Adrenal gland (tissue), 12 donors: Measurements from ENCODE around the gene TNXB. TPM values are rescaled to one million over a fixed set of nuclear protein-coding genes. Genes with fewer than 3 reads are reported as not detected.

ENCODE experiments used
- DNase-seq, 7 donors: peaks; one replicate each; pipeline ENCODE4 v3.0.0-alpha.2; 2019 to 2020
- H3K27ac ChIP-seq, 5 donors: fragments of 200-600 bp; sonication (generic) in 4 of 5; 1 replicate in 3 of 5; 2 replicates in 2 of 5; pipeline versions ENCODE4 v1.5.1 to v1.8.0; 2016 to 2020; ENCODE audit warnings: mild to moderate bottlenecking in 1 of 5
- H3K27me3 ChIP-seq: fragments of 200-600 bp; 2 replicates; pipeline ENCODE4 v1.8.0; 2021
- H3K36me3 ChIP-seq, 2 donors: fragments of 200-600 bp; replicated peaks in 1 of 2; 1 replicate in 1 of 2; 2 replicates in 1 of 2; pipeline versions ENCODE4 v1.5.1 to v1.8.0; 2018 to 2022
- H3K4me1 ChIP-seq, 2 donors: fragments of 200-600 bp; replicated peaks in 1 of 2; 1 replicate in 1 of 2; 2 replicates in 1 of 2; pipeline versions ENCODE4 v1.5.1 to v1.8.0; 2018 to 2021
- H3K4me3 ChIP-seq, 4 donors: fragments of 200-600 bp; sonication (generic) in 3 of 4; one replicate each; pipeline ENCODE4 v1.5.1; 2016 to 2018
- H3K9me3 ChIP-seq, 3 donors: fragments of 200-600 bp; sonication (generic) in 1 of 3; replicated peaks in 1 of 3; 1 replicate in 2 of 3; 2 replicates in 1 of 3; pipeline versions ENCODE4 v1.5.1 to v1.8.0; 2016 to 2021
- CTCF ChIP-seq, 6 experiments: fragments of 450-650 bp in 4 of 6; fragments of 200-600 bp in 2 of 6; sonication (generic) in 1 of 6; IDR thresholded peaks; 1 replicate in 5 of 6; 2 replicates in 1 of 6; pipeline versions ENCODE4 v1.5.1 to v1.8.0; 2016 to 2021; ENCODE audit warnings: antibody characterized with exemption in 6 of 6, mild to moderate bottlenecking in 2 of 6, moderate library complexity in 1 of 6
- POLR2A ChIP-seq, 2 donors: fragments of 450-650 bp; IDR thresholded peaks; one replicate each; pipeline ENCODE4 v1.6.1; 2017; ENCODE audit warnings: antibody characterized with exemption in 2 of 2, mild to moderate bottlenecking in 2 of 2, moderate library complexity in 1 of 2
- WGBS, 4 donors: extraction: QIAGEN DNeasy Blood & Tissue Kit in 2 of 4; methylation state at CpG; one replicate each; pipeline versions ENCODE4 v1.1.5 to v1.1.7; 2013 to 2017; 5-methylcytosine and 5-hydroxymethylcytosine counted together
- intact Hi-C, 2 donors: fragments of 100-400 bp; cut with DNase I; formaldehyde crosslinking; loops; one replicate each; pipeline versions ENCODE4 v1.14.1 to v1.15.0; 2022 to 2023
- polyA plus RNA-seq, 3 donors: library from polyadenylated mRNA; stranded (reverse); fragments of 200-250 nt in 2 of 3; fragments of 350-450 nt in 1 of 3; fragmentation: Illumina TruSeq in 1 of 3; extraction: RNeasy Lipid Tissue Mini Kit (QIAGEN cat#74804) in 1 of 3; gene quantifications; one replicate each; pipeline ENCODE4 v1.2.3, GENCODE V29; 2013 to 2014
- total RNA-seq, 9 donors: library from RNA; depleted of rRNA in 4 of 9; stranded (reverse); fragments of >200 nt in 4 of 9; fragments of 120-200 nt in 1 of 9; fragmentation: NEBNext Ultra II Directional in 1 of 9; extraction: Animal tissue kit (Norgen Biotek cat#: 25700) in 1 of 9; gene quantifications; one replicate each; pipeline versions ENCODE4 v1.1.0 to v1.2.4, GENCODE V29; 2013 to 2023
- donor health status: healthy with polysubstance abuse.
- donor health status: Bipolar disorder and iron deficiency.
- donor health status: DM: yes; HTN: yes; CAD: no.
- donor health status: DM: no; HTN: no; CAD: no.
- donor health status: DM: no; HTN: no; CAD: no.
- donor health status: DM: yes; HTN: yes; CAD: no.

TNXB gene
- total and polyA plus RNA-seq, 12 donors, result 19.6 to 506 (median 213) TPM

DNA sequence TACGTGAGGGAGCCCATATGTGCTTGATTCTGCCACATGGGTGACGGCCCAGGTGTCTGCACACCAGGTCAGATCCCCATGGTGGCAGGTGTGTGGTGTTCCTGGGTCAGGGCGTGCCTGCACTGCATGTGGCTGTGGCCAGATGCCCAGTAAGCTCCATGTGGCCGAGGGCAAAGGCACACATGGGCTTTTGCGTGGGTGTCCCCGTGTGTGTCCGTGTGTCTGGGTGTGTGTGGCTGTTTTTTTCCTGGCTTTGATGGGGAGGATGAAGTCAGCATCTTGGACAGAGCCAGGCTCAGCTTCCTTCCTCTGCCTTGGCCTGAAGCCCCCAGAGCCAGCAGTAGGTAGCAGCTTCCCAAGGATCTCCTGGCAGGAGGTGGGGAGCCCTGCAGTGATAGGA, 1.5 kb upstream of the TNXB start:
- H3K4me1 ChIP-seq, result peaks cover 15 to 26% of the 10 kb centered on the region in 2 donors
- no peak for TF ChIP-seq CTCF (IDR thresholded peaks at IDR 0.05)
- no peak for TF ChIP-seq POLR2A (IDR thresholded peaks at IDR 0.05)

GRCh38 chr6:32109765-32110160, 625 bp upstream of the TNXB start:
- no peaks in the 10 kb centered on the region for H3K27me3 ChIP-seq
- peaks cover 15 to 25% of the 10 kb centered on the region in 2 donors for H3K4me1 ChIP-seq
- WGBS, 4 donors, result 41 to 56% (median 45%) methylated on average over 6 of the region's 6 CpGs
- no peak for DNase-seq
- intact Hi-C loops, result loop anchor here in 1 of 2 donors (5.0 to 10.0 kb wide), 3 partner anchors 55 to 83 kb away; partner anchors contain the start of genes EGFL8, GPSM3 and PBX2
- TF ChIP-seq POLR2A (IDR thresholded peaks at IDR 0.05), result no peak
- no peak for TF ChIP-seq CTCF (IDR thresholded peaks at IDR 0.05)
- no peak overlapping the region for H3K4me3 ChIP-seq
- peak overlapping the region in 2 of 5 donors; percentile 34 to 90 for H3K27ac ChIP-seq
- peaks cover 0 to 3% of the 10 kb centered on the region in 2 donors for H3K36me3 ChIP-seq
- H3K9me3 ChIP-seq, result no peaks in the 10 kb centered on the region

More for the DNA sequence above, 1.5 kb upstream of the TNXB start:
- WGBS, 4 donors, result 48 to 60% (median 57%) methylated on average over 1 to 7 of the region's 7 CpGs
- DNase-seq, result peak in 1 of 7 donors; percentile 53
- Histone ChIP-seq H3K9me3 (no peaks in the 10 kb centered on the region), H3K36me3 (peaks cover 0 to 8% of the 10 kb centered on the region in 2 donors), H3K27ac (peak overlapping the region in 2 of 5 donors; percentile 11 to 90), H3K27me3 (no peaks in the 10 kb centered on the region), H3K4me3 (no peak overlapping the region)
- intact Hi-C loops, result loop anchor here in 1 of 2 donors (5.0 to 10.0 kb wide), 3 partner anchors 54 to 82 kb away; partner anchors contain the start of genes EGFL8, GPSM3 and PBX2

- H3K4me1 ChIP-seq, result peaks cover 10 to 15% of the 10 kb centered on the region in 2 donors
- 35 to 46% (median 42%) methylated on average over 6 of the region's 6 CpGs for WGBS, 4 donors
Observed at GRCh38 chr6:32108727-32109113, 418 bp downstream of the TNXB start.

GRCh38 chr6:32108094-32108627, 977 bp downstream of the TNXB start:
- Histone ChIP-seq H3K27me3 (no peaks in the 10 kb centered on the region), H3K36me3 (no peaks in the 10 kb centered on the region), H3K9me3 (no peaks in the 10 kb centered on the region), H3K4me3 (peak overlapping the region in 1 of 4 donors; percentile 44), H3K4me1 (peaks cover 5 to 10% of the 10 kb centered on the region in 2 donors), H3K27ac (peak overlapping the region in 4 of 5 donors; percentile 3 to 90 (median 40))
- DNase-seq, result peak in 4 of 7 donors; percentile 36 to 67 (median 50)
- intact Hi-C loops, result no loop called here
- WGBS, 4 donors, result 2 to 6% (median 4%) methylated on average over 5 to 15 of the region's 15 CpGs
- TF ChIP-seq POLR2A (IDR thresholded peaks at IDR 0.05) (peak in 1 of 2 donors; percentile 12), CTCF (IDR thresholded peaks at IDR 0.05) (no peak)

More at GRCh38 chr6:32108727-32109113, 418 bp downstream of the TNXB start:
- Histone ChIP-seq H3K27me3 (no peaks in the 10 kb centered on the region), H3K27ac (peak overlapping the region in 3 of 5 donors; percentile 17 to 90 (median 64)), H3K36me3 (no peaks in the 10 kb centered on the region), H3K9me3 (no peaks in the 10 kb centered on the region), H3K4me3 (peak overlapping the region in 1 of 4 donors; percentile 44)
- TF ChIP-seq CTCF (IDR thresholded peaks at IDR 0.05) (no peak), POLR2A (IDR thresholded peaks at IDR 0.05) (no peak)
- intact Hi-C loops, result no loop called here
- DNase-seq, result no peak
